ENCODE data around the gene EHD2. TPM values are rescaled to one million over a fixed set of nuclear protein-coding genes. Genes with fewer than 3 reads are reported as not detected.

EHD2 gene
- total and polyA plus RNA-seq, 12 donors, result 5.8 to 170 (median 102) TPM

DNA sequence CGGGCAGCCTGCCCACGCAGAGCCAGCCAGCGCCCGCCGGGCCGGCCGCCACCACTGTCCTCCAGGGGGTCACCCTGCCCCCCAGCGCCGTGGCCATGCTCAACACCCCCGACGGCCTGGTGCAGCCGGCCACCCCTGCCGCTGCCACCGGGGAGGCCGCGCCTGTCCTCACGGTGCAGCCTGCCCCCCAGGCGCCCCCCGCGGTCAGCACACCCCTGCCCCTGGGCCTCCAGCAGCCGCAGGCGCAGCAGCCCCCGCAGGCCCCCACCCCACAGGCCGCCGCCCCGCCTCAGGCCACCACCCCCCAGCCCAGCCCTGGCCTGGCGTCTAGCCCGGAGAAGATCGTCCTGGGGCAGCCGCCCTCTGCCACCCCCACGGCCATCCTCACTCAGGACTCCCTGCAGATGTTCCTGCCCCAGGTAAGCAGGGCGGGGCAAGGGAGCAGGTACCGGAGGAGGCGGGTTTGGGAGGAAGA lies 32.3 kb upstream of the EHD2 start:
- H3K27ac ChIP-seq, result no peak overlapping the region
- intact Hi-C loops (cut with DNase I), result no loop called here
- no peaks in the 10 kb centered on the region for H3K4me1 ChIP-seq (replicated peaks in 1 of 2)
- no peak for DNase-seq
- H3K9me3 ChIP-seq (replicated peaks in 1 of 3), result no peaks in the 10 kb centered on the region
- H3K27me3 ChIP-seq, result no peaks in the 10 kb centered on the region
- no peak overlapping the region for H3K4me3 ChIP-seq
- TF ChIP-seq CTCF (IDR thresholded peaks at IDR 0.05) (no peak), POLR2A (IDR thresholded peaks at IDR 0.05) (no peak)
- 90 to 95% (median 92%) methylated on average over 4 to 34 of the region's 34 CpGs for WGBS, 4 donors
- H3K36me3 ChIP-seq (replicated peaks in 1 of 2), result peaks cover 0 to 24% of the 10 kb centered on the region in 2 donors

DNA sequence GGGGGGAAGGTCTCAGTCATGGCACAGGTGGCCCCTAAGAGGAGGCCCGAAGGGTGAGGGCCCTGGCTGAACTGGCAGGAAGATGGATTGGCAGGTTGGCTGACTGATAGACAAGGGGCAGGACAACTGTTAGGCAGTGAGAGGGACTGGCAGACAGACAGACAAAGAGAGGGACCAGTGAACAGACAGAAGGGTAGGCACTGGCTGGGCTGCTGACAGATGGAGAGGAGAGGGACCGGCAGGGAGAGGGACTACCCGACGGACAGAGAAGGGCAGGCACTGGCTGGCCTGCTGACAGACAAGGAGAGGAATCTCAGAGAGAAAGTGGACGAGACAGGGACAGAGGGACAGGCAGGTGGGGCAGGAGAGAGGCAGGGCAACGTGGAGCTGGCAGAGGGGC lies 31.8 kb upstream of the EHD2 start:
- no peaks in the 10 kb centered on the region for H3K27me3 ChIP-seq
- no peak for DNase-seq
- peaks cover 0 to 24% of the 10 kb centered on the region in 2 donors for H3K36me3 ChIP-seq (replicated peaks in 1 of 2)
- H3K9me3 ChIP-seq (replicated peaks in 1 of 3), result no peaks in the 10 kb centered on the region
- WGBS, 4 donors, result 78 to 91% (median 87%) methylated on average over 6 of the region's 6 CpGs
- H3K4me3 ChIP-seq, result no peak overlapping the region
- peaks cover 0 to 3% of the 10 kb centered on the region in 2 donors for H3K4me1 ChIP-seq (replicated peaks in 1 of 2)
- intact Hi-C loops (cut with DNase I), result no loop called here
- TF ChIP-seq CTCF (IDR thresholded peaks at IDR 0.05), result no peak
- no peak for TF ChIP-seq POLR2A (IDR thresholded peaks at IDR 0.05)
- no peak overlapping the region for H3K27ac ChIP-seq

DNA sequence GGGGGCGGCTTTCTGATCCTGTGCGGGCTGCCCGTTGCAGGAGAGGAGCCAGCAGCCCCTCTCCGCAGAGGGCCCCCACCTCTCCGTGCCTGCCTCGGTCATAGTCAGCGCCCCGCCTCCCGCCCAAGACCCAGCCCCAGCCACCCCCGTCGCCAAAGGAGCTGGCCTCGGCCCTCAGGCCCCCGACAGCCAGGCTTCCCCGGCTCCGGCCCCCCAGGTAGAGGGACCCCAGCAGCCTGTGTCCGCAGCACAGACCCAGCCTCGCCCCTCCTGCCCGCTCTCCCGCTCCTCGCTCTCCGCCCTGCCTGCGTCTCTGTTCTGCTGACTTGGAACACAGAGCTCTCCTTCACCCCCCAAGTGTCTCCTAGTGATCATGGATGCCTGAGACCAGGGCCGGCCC lies 31.3 kb upstream of the EHD2 start:
- intact Hi-C loops (cut with DNase I), result no loop called here
- Histone ChIP-seq H3K36me3 (replicated peaks in 1 of 2) (peaks cover 0 to 24% of the 10 kb centered on the region in 2 donors), H3K4me1 (replicated peaks in 1 of 2) (peaks cover 3 to 5% of the 10 kb centered on the region in 2 donors), H3K9me3 (replicated peaks in 1 of 3) (no peaks in the 10 kb centered on the region), H3K4me3 (no peak overlapping the region), H3K27ac (no peak overlapping the region), H3K27me3 (no peaks in the 10 kb centered on the region)
- no peak for DNase-seq
- 96 to 99% (median 98%) methylated on average over 6 to 23 of the region's 23 CpGs for WGBS, 4 donors
- TF ChIP-seq POLR2A (IDR thresholded peaks at IDR 0.05) (no peak), CTCF (IDR thresholded peaks at IDR 0.05) (no peak)

DNA sequence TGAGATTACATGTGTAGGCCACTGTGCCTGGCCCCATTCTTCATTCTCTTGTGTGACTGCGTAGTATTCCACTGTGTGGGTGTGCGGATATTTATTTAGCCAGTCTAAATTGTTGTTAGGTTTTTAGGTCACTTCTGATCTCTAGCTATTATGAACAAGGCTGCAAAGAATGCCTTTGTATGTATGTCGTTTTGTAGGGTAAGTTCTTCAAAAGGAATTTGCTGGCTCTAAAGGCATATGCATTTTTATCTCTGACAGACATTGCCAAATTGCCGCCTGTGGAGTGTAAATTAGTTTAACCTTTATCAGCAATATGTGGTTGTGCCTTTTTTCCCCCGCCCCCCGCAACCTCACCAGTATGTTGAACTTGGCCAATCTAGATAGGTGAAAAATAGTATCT lies 30.3 kb upstream of the EHD2 start:
- WGBS, 4 donors, result 81 to 92% (median 87%) methylated on average over 6 of the region's 6 CpGs
- Histone ChIP-seq H3K27me3 (no peaks in the 10 kb centered on the region), H3K27ac (no peak overlapping the region), H3K36me3 (replicated peaks in 1 of 2) (peaks cover 0 to 24% of the 10 kb centered on the region in 2 donors), H3K4me3 (no peak overlapping the region), H3K4me1 (replicated peaks in 1 of 2) (peaks cover 3 to 7% of the 10 kb centered on the region in 2 donors), H3K9me3 (replicated peaks in 1 of 3) (no peaks in the 10 kb centered on the region)
- intact Hi-C loops (cut with DNase I), result no loop called here
- TF ChIP-seq POLR2A (IDR thresholded peaks at IDR 0.05), result no peak
- no peak for TF ChIP-seq CTCF (IDR thresholded peaks at IDR 0.05)
- DNase-seq, result no peak
